Endometrial microvascular endothelial cells (primary cell): ENCODE data around the gene SYT8. TPM values are rescaled to one million over a fixed set of nuclear protein-coding genes. Genes with fewer than 3 reads are reported as not detected.
"Not testable (repeated sequence)": the region's sequence is repeated elsewhere in the genome, so short reads cannot be mapped to it uniquely, and the experiment has no call there.

Experiments used
- in situ Hi-C: cut with HindIII; loops from 2 replicates; pipeline ENCODE4 v1.10.0; 2017; ENCODE audit warnings: low sequenced_read_pairs, low pct_unique_long_range_greater_than_20kb; ENCODE audit errors: inconsistent ontology term
- total RNA-seq: library from RNA; depleted of rRNA; stranded (reverse); fragments of >200 nt; gene quantifications from one replicate; pipeline ENCODE4 v1.2.3, GENCODE V29; 2015; ENCODE audit errors: inconsistent ontology term

The SYT8 gene
- total RNA-seq, 1 donor from 2014 or later = not detected

DNA sequence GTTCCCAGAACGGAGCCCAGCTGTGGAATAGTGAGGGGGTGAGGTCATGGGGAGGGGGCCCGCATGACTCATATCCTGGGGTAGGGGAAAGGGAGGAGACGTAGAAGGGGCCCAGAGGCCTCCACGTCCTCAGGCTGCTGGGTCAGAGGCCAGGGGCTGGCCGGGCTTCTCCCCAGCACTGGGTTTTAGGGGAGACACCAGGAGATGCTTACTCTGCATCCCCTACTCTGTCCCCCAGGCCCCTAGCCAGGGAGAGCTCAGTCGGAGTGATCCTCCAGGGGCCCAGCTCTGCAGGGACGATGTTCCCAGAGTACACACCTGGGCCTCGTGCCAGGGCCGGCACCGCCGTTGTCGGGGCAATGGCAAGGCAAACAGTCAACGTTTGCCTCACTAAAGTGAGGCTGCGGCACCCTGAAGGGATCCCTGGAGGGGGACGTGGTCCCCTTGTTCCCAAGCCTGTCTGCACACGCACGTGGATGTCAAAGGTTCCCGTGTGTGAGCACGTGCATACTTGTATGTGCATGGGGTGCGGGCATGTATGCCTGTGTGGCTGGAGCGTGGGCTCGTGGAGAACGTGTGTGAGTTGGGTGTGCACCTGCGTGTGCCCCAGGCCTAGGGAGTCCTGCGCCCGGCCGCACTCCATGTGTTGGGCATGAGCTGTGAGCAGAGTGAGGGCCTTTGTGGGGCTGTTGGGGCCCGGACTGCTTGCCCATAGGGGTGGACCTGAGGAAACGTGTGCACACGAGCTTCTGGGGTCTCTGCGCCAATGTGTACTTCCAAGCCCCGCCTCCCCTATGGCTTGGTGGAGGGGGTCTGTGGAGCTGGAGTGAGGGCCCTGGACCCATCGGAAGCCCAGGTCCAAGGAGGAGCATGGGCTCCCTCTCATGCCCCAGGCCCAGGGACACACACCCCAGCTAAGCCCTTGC, 42.7 kb downstream of the SYT8 start:
- in situ Hi-C loops = no loop called here

DNA sequence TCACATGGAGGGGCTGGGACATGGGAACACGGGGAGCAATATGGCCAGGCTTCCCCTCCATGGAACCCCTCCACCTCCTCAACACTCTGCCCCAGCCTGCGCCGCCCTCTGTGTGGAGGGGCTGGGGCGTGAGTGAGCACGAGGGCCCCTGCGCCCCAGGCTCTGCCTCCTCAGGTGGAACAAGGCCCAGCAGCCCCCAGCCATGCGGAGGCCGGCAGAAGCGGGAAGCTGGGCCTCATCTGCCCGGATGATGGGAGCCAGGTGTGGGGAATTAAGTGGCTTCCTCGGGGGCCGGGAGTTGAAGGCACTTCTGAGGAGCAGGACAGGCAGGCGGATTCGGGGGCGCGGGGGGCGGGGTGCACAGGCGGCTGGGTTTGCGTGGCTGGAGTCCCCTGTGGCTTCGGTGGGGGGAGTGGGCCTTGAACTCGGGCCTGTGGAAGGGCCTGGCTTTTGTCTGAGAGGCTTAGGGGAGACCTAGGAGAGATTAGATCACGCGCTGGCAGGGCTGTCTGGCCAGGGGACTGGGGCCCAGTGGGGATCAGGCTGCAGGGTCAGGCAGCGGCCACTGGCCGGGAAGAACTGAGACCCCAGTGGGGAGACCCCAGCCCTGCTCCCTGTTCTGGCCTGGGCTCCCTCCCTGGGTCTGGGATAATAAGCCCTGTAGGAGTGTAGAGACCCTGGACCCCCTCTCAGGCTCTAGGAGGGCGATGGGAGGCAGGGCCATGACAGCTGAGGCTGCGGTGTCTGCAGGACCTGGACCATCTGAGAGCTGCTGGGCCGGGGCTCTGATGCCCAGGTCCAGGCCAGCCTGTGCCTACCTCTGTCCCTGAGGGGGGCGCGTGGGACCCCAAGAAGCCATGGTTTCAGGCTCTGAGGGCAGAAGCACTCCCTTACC, 43.6 kb downstream of the SYT8 start:
- in situ Hi-C loops = no loop called here

DNA sequence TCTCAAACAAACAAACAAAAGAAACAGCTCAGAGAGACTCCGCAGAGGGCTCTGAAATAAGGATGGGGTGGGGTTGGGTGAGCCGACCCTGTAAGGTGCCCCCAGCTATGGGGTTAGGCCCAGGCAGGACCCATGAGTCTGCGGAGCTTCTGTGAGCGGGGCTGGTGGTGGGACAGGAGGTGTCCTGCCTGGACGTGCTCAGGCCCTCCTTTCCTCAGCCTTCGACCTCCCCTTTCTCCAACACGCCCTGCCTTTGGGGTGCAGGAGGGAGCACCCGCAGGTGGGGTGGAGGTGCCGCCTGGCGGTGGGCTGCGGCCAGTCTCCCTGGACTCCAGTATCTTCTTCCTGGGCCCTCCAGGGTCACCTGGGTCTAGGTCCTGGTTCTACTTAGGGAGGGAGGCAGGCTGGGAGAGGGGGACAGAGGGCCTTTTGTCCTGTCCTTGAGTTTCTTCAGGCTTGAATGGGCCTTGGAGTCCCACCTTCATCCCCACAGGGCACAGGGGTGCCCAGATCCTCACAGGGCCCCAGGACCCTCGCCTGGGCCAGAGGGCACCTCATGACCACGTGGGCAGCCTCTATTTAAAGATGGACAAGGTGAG, 44.7 kb downstream of the SYT8 start:
- in situ Hi-C loops = no loop called here

DNA sequence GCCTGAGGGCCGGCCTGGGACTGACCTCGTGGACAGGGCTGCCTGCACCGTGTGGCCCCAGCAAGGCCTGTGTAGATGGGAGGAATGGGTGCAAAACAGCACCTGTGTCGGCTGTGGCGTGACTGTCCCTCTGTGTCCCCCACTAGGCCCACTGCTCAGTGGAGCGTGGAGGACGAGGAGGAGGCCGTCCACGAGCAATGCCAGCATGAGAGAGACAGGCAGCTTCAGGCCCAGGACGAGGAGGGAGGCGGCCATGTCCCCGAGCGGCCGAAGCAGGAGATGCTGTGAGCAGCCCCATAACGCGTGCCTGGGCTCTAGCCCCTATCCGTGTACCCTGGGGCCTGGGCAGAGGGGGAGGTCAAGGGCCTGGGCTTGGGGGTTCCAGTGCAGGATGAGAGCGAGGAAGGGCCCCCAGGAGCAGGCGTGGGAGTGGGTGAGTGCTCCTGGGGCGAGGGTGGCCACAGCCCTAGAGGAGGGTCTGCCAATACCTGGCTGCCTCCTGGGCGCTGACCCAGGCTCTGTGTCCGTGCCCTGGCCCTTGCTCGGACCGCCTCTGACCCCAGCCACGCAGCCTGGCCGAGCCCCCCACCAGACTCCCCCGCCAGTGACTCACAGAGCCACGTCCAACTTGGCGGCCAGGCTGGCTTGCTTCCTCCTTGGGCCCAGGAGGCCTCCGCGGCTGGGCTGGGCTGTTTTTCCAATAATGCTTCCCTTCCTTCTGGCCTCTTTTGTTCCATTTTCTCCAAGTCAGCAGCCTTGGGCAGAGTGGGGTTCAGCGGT, 45.3 kb downstream of the SYT8 start:
- in situ Hi-C loops = no loop called here

DNA sequence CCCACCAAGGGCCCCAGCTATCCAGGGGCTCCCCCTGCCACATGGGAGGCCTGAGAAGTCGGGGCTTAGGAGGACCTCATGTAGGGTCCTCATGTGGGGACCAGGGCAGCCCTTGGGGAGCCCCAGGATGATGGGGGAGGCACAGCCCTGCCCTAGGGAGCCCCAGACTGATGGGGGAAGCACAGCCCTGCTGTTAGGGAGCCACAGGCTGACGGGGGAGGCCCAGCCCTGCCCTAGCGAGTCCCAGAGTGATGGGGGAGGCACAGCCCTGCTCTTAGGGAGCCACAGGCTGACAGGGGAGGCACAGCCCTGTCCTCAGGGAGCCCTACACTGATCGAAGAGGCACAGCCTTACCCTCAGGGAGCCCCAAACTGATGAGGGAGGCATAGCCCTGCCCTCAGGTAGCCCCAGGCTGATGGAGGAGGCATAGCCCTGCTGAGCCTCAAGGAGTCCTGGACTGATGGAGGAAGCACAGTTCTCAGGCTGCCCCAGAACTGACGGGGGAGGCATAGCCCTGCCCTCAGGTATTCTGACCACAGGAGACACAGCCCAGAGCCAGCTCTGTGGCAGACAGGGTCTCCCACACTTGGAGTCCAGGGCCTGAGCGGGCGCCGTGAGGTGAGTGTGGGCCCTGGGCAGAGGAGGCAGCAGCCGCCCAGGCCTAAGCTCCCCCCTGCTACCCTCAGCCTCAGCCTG, 46.1 kb downstream of the SYT8 start:
- in situ Hi-C loops = no loop called here

DNA sequence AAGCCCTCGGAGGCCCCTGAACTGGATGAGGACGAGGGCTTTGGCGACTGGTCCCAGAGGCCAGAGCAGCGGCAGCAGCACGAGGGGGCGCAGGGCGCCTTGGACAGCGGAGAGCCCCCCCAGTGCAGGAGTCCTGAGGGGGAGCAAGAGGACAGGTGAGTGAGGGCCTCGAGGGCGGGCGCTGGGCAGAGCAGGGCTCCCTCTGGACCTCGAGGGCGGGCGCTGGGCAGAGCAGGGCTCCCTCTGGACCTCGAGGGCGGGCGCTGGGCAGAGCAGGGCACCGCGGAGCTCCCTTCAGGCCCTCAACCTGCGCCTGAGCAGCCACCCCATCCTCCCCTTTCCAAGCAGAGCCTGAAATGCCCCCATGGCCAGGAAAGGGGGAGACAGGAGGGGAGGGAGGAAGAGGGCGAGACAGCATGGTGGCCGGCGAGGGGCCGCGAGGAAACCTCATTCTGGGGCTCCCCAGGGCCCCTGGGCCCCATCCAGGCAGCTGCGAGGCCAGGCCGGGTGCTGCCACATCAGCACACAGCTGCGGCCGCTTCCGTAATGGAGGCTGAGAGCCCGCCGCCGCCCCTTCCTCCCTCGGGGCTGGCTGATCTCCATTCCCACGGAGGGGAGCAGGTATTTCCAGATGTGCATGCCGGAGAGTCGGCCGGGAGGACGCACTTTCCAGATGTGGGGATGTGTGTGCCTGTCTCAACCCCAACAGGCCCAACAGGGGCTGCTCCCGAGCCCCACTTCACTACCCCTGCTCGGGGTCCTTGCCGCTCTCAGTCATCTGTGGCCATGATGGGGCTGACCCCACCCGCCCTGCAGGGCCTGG, 46.9 kb downstream of the SYT8 start:
- in situ Hi-C loops = no loop called here

DNA sequence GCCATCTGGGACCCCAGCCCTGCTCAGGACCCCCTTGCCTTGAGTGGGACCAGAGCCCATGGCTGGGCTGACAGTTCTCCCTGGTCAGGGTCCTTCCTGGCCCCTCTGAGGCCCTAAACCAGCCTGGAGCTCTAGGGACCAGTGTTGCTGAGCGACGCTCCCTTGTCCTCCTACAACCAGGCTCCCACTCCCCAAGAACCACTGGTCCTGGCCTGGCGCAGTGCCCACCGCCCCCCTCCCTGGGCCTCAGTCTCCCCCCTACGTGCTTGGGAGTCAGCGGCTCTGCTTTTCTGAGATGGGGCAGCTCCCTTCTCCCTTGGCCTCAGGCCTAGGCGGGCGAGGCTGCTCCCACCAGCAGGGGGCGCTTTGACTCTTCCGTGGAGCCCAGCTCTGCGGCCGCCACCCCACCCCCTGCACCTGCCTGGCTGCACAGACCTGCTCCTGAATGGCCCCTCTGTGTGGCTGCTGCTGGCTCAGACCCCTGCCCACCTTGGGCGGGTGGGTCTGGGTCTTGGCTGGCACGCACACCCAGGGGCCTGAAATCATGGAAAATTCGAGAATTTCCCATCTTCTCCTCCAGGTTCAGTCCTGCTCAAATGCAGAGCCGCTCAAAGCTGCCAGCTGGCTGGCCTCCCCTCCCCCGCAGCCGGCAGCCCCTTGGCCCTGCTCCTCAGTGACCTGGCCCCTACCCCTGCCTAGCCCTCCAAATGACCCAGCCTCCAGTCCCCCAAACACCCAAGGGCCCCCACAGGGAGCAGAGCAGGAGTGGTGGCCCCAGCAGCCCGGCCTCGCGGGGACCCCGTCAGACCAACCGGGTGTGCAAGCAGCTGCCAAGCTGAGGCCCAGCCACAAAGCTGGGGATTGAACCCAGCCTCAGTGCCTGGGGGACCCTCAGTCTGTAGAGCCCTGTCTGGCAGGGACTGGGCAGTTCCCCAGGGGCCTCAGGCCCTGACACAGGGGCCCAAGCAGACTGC, 47.8 kb downstream of the SYT8 start:
- in situ Hi-C loops = no loop called here

DNA sequence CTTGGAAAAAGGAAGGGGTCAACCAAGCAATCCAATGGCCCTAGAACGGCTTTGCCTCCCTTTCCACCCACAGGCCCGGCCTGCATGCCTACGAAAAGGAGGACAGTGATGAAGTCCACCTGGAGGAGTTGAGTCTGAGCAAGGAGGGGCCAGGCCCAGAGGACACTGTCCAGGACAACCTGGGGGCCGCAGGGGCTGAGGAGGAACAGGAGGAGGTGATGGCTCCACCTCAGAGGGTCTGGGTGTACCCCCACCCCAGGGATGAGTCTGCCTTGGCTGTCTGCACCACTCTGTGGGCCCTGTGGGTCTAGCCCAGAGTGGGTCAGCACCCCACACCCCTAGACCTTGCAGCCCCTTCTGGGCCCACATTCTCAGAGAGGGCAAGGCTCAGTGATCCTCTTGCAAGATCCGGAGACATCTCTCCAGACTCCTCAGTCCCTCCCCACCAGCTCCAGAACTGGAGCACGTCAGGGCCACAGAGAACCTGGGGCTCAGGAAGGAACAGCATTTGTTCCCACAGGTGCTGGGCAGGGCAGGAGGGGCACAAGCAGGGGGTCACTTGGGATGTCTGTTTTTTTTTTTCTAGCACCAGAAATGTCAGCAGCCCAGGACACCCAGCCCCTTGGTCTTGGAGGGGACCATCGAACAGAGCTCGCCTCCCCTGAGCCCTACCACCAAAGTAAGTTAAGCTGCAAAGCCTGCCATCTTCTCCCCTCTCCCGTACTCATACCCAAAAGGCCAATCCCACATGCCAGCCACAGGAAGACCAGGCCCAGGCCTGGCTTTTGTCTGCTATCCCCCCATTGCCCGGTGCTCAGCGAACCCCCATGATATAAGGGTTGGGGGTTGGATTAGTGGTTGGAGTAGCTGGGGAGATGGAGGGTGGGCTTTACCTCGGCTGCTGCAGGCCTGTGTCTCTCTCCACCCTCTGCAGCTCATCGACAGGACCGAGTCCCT, 48.8 kb downstream of the SYT8 start:
- in situ Hi-C loops = no loop called here

DNA sequence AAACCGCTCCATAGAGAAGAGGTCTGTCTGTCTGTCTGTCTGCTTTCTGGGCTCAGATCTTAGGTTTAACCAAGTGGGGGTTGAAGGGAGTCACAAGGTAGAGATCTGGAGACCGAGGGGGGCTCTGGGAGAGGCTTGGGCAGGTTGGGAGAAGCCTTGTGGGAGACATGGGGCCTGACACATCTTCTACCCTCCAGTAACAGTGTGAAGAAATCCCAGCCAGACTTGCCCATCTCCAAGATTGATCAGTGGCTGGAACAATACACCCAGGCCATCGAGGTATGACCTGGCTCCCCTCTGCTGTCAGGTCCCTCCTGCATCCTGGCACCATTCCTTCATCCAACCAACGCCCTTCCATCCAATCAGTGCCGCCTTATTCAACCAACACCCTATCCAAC, 49.5 kb downstream of the SYT8 start:
- in situ Hi-C loops = no loop called here

DNA sequence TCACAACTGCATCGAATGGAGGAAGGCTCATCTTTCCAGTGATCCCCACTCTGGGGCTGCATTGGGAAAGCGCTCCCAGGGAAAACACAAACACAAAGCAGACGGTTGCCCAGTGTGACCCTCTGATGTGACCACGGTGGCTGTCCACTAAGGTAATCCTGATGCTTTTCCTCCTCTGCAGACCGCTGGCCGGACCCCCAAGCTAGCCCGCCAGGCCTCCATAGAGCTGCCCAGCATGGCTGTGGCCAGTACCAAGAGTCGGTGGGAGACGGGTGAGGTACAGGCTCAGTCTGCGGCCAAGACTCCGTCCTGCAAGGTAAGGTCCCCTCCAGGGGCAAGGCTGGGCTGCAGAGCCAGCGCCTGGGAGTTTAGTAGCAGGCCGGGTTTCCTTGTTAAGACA, 51.8 kb downstream of the SYT8 start:
- in situ Hi-C loops = not testable (repeated sequence)

Other genes with a start within 250 kb of the SYT8 start
- not detected for gene KRTAP5-1, start 249.7 kb upstream of the SYT8 start, total RNA-seq
- gene KRTAP5-2, start 236.7 kb upstream of the SYT8 start, total RNA-seq = not detected
- not detected for gene KRTAP5-3, start 226.5 kb upstream of the SYT8 start, total RNA-seq
- gene KRTAP5-4, start 212.9 kb upstream of the SYT8 start, total RNA-seq = not detected
- not detected for gene KRTAP5-5, start 205.2 kb upstream of the SYT8 start, total RNA-seq
- gene KRTAP5-6, start 137.8 kb upstream of the SYT8 start, total RNA-seq = not detected
- not detected for gene IFITM10, start 84.4 kb upstream of the SYT8 start, total RNA-seq
- 232 TPM for gene CTSD, start 71.1 kb upstream of the SYT8 start, total RNA-seq
- not detected for gene TNNI2, start 4.0 kb downstream of the SYT8 start, total RNA-seq
- gene LSP1, start 18.1 kb downstream of the SYT8 start, total RNA-seq = not detected
- not detected for gene PRR33, start 56.9 kb downstream of the SYT8 start, total RNA-seq
- not detected for gene TNNT3, start 84.7 kb downstream of the SYT8 start, total RNA-seq
- gene MRPL23, start 112.3 kb downstream of the SYT8 start, total RNA-seq = 170 TPM
- gene H19, start 162.9 kb downstream of the SYT8 start, total RNA-seq = 5.4 TPM